Activated T-cell treated with anti-CD3 and anti-CD28 coated beads for 4 hours (primary cell): Measurements from ENCODE around the gene ERICH3.

Experiments
- DNase-seq: peaks from one replicate; pipeline ENCODE4 v3.0.0-alpha.2; 2020

Gene ERICH3

DNA sequence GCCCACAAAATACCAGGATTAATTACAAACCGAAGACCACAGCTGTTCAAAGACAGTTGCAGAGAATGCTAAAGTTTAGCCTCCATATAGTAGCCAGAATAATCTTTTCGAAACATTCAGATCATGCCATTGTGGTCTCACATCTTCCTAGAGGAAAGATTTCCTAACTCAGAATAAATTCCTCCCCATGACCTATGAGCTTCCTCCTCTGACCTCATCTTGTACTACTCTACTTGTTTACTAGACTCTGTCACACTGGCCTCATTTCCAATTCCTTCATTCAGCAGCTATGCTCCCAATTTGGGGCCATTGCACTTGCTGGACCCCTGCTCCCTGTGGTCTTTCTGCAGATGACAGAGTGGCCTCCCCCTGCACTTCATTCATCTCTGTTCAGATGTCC, 89.4 kb downstream of the ERICH3 start:
- no peak for DNase-seq

DNA sequence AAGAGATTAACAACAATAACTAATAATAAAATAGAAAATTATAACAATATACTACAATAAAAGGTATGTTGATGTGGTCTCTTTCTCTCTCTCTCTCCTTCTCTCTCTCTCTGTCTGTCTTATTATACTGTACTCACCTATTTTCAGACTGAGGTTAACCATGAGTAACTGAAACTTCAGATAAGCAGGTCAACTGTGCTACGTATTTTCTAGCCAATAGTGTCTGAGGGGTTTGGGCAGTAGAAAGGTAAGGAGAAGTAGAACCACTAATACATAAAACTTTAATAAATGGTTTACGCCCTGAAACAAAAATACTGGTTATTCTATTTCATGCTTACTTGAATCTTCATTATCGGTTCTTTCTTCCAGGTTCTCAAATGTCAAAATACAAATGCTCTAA, 90.2 kb downstream of the ERICH3 start:
- no peak for DNase-seq

DNA sequence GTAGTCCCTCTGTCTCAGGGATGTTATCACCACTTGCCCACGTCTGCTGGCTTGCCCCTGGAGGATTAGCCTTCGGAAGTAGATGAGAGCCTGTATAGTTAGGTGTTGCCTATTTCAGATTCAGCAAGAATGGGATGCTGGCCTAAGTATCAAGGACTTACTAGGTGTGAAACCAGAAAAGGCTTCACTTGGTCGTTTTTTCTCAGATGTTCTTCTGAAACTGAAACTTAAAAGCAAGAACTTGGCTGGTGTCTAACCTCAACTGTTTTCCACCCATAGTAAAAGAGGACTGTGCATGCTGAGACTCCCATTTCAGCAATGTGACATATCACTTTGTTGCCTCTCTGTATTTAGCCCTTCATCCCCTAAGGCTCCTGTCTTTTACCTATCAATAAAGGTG, 94.2 kb downstream of the ERICH3 start:
- no peak for DNase-seq

DNA sequence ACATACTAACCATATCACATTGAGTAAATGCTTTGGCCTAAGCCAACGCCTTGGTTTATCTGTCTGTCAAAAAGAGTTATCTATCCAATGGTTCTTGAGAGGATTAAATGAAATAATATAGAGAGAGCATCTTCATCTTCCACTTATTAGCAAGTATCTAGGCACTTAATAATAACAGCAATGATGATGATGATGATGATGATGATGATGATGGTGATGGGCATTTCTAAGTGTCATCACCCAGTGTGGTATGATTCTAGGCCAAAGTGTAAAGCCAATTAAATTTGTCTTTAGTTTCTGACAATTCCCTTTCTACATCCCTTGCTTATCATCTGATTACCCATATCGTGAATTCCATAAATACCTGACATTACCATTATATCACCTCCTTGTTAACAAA, 95.5 kb downstream of the ERICH3 start:
- DNase-seq: no peak

DNA sequence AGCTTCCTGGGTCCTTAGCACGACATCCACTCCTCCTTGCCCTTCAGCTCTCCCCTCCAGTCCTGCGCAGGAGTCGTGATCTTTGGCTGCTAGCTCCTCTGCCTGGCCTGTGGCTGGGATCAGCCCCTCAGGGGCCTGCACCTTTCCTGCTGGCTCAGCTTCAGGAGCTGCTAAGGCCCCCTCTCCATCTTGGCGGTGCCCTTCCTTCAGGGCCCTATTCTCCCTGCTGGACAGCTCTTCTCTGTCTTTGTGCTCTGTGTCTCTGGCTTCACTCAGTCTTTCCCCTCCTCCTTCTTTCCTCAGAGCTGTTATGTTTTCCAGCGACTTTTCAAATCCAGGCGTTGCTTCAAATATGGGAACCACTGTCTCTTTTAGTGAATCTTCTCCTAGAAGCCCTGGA, 101.7 kb downstream of the ERICH3 start:
- no peak for DNase-seq

DNA sequence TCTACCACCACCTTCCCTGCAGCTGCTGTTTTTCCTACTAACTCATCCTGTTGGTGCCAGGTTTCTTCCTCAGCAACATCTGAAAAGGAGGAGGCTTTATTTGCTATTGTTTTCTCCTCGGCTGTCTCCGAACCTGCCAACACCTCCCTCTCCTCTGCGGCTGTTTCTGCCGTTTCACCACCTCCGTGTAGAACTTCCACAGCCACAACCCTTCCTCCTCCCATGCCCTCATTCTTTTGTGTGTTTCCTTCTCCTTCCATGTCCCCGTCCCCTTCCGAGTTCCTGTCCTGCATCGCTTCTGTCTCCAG, 102.1 kb downstream of the ERICH3 start:
- no peak for DNase-seq

DNA sequence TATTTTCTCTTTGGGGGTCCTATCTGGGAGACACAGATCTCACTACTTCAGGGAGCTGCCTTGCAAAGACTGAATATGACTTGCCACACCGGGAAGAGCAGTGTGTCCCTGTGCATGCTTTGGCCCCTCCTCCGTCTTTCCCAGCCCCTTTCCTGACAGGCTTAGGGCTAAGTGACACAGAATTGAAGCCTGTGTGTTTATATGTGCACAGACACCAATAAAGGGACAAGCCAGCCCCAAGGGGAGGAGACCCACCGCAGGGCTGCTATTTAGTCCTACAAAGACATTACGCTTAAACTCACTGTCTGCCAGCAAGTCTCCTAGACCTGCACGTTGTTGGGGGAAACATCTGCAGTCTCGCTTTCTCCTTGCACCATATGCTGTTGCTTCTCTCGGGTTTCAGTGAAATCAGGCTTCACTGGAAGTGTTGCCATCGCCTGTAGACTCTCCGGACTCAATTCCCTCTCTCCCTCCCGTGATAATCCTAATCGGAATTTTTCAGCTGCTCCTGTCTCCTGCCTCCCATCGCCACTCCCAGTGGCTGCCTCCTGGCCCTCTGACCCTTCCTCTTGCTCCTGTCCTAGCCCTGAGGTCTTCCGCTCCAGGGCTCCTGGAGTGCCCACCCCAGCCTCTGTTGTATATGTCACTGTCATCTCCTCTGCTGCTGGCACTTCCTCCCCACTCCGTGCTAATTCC, 102.6 kb downstream of the ERICH3 start:
- no peak for DNase-seq

DNA sequence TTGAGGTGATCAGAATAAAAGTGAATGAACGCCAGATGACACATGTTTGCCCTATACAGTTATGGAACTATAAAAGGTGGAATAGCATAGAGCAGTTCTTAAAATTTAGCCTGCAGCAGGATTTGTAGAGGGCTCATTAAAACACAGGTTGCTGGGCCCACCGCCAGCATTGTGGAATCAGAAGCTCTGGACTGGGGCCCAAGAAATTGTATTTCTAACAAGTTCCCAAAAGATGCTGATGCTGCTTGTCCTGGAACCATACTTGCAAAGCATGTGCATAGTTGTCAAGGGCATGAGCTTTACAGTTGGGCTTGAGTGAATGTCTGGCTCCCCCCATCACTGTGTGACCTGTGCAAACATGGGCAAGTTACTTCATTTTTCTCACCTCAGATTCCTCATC, 123.7 kb downstream of the ERICH3 start:
- no peak for DNase-seq

DNA sequence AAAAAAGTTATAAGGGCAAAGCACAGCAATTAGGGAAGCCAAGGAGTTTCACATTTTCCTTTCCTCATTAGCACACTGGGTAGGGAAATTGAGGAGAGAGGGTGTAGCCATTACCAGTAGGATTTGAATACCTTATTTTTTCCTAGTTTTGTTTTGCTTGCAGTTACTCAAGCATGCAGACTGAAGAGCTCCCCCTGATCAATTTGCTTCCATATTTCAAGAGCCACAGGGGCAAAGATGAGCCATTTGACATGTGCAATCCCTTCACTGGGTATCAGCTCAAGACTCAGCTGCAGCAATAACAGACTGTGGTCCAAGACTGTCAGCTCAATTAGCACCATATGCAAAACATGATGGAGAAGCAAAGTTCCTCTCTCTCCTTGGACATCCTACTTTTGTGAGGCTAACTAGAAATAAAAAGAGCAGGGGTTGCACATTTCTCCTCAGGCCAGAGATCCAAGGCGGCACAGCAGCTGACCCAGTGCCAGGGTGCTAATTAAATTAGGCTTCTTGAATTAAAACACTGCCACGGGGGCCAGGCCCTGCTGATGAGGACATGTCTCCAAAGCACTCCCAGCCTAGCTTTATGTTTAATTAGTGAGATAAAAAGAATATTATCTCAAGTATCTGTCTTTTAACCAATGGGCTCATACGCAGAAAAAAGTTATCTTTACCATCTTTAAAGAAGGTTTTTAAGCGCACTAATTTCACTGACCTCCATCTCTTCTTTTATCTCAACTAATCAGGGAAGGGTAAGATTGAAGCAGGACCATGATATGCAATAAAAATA, 124.4 kb downstream of the ERICH3 start:
- no peak for DNase-seq

DNA sequence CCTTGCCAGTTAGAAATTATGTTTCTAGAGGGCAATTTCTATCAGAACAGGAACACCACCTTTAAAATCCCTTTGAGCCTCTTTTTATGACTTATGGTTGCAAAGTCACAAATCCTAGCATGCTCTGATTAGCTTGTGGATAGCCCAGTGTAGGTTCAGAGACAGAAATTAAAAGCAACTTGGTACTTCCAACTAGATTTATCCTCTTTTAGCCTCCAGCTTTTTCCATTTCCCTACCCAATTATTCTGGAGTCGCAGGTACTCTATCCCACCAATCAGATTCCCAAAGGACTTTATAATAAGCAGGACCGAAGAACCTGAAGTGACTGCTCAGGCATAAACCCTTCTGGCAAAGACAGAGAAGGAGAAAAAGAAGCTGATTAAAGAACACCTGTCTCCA, 127.8 kb downstream of the ERICH3 start:
- no peak for DNase-seq

DNA sequence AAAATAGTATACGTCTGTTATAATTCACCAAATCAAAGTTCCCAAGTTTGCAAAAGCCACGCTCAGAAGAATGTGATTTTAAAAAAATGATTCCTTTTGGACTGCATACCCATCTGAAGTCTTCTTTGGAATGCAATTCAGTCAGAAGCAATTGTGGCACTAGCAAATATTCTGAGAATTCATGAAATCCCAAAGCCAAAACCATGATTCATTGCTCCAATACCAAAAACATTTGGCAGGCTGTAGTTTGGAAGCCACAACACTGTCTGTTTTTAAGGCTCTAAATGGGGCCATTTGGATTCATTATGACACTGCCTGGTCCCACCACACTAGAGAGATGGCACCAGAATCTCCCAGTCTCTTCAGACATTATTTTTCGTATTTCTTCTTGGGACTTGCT, 139.4 kb downstream of the ERICH3 start:
- DNase-seq: no peak

DNA sequence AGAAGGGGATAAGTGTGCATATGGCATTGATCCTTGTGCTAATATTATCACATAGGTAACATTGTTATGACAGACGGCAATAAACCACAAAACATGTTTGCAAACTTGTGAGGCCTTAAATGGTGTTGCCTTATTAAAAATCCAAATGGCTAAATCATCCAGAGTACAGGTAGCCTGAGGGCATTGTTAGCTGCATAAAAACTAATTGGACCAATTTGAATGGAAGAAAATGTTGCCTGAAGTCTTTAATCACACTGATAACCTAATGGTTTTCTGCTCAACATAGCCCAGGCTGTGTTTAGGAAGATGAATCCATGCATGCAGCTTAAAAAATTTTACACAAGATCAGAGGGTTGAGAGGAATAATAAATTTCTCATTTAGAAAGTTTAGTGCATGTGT, 141.8 kb downstream of the ERICH3 start:
- no peak for DNase-seq

DNA sequence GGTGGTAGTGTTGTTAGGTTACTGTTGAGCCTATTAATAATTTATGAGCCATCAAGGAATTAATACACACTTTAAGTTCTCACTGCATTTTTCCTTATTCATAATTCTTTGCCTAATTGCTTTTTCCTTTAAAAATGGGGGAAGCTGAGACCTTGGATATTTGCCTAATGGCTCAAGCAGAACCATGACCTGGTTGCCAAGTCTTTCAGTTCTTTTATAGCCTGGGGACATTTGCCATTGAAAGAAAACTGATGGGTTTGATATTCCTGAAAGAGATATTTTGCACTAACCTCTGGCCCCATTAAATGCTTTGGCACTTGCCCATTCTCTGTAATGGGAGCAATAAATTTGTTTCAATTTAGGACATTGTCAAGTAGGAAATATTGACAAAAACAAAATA, 142.7 kb downstream of the ERICH3 start:
- DNase-seq: no peak

DNA sequence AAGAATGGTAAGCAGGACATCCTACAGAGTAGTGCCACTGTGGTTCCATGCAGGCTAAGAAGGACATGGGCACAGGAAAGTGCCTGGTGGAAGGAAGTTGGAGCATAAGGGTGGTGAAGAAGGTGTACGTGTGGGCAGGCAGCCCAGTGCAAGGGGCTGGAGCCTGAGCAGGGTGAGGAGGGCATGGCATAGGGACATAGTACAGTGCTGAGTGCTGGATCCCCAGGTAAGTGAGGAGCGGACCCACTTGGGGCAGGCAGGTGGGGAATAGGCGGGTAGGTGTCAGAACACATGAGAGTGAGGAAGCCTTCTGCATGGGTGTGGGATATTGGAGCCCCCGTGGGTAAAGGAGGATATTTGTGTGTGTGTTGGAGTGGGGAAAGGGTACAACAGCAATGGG, 145.5 kb downstream of the ERICH3 start:
- no peak for DNase-seq

DNA sequence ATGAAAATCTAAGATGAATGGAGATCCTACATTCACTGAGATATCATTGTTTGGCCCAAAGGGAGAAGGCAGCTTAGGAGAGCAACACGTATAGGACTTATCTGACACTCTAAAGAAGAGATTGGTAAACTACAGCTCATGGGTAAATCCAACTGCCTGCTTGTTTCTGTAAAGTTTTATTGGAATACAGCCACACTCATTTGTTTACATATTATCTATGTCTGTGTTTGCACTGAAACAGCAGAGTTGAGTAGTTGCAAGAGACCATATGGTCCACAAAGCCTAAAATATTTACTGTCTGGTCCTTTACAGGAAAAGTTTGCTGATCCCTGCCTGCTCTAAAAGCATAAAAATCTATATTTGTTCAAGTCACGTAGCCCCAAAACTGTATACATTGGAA, 146.9 kb downstream of the ERICH3 start:
- DNase-seq: no peak

DNA sequence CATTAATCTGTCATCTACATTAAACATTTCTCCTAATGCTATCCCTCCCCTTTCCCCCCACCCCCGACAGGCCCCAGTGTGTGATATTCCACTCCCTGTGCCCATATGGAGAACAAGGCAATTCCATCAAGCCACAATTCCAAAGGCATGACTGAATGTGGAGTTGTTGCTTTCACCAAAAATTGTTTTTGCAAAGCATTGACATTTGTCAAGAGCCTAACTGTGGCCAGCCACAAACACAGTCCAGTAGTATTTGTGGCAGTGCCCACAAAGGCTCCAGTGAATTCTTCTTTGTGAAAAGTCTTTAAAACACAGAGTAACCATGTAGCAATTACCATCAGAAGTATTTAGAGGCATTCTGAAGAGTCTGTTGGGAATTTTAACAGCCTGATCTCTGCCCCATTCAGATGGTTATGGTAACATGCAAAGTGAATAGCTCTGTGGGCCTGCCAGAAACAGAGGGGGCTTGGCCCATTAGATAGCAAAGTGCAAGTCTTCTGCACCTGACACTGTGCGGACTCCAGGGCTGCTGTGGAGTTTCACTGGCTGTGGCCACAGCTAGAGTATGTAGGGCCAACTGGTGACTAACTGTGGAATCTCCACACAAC, 149.6 kb downstream of the ERICH3 start:
- DNase-seq: no peak

DNA sequence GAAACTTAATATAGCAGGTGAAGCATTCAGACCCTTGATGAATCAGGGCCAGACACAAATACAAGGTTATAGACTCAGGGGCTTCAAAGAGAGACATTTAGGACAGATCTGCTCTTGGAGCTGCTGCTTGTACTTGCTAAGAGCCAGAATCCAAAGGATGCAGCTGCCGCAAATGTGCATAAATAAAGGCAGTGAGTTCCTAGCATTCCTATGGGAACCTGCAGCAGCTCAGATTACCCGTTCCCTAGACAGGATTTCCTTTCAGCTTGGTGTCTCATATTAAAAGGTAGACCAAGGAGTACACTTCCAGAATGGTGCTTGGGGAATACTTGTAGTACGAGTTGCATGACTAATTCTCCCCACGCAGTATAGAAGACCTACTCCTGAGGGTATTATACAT, 151.4 kb downstream of the ERICH3 start:
- DNase-seq: no peak
